Kidney epithelial cell (primary cell): Measurements from ENCODE around the gene NGEF. TPM values are rescaled to one million over a fixed set of nuclear protein-coding genes. Genes with fewer than 3 reads are reported as not detected.
A peak's percentile ranks its signal among the peaks of the same experiment; 100 is the strongest.

Experiments used
- DNase-seq: peaks from one replicate; pipeline ENCODE4 v3.0.0-alpha.2; 2010; ENCODE audit warnings: low read depth
- H3K27me3 ChIP-seq: 2 replicates; pipeline ENCODE4 v1.6.0; 2011; ENCODE audit warnings: low read length; ENCODE audit not compliant: control insufficient read depth, insufficient read depth
- H3K36me3 ChIP-seq: 2 replicates; pipeline ENCODE4 v1.5.1; 2011; ENCODE audit warnings: low read length; ENCODE audit not compliant: control insufficient read depth, insufficient read depth
- H3K4me3 ChIP-seq: 2 replicates; pipeline ENCODE4 v1.5.1; 2011; ENCODE audit warnings: low read depth, mild to moderate bottlenecking, control low read depth, low read length
- total RNA-seq: library from RNA; depleted of rRNA; stranded (reverse); fragments of >200 nt; gene quantifications from 2 replicates; pipeline ENCODE4 v1.2.3, GENCODE V29; 2015
- TF ChIP-seq, protein P1 (sequence below): IDR thresholded peaks from 2 replicates; pipeline ENCODE4 v1.5.1; 2011; ENCODE audit warnings: mild to moderate bottlenecking, moderate library complexity, low read length, control low read depth, inconsistent platforms; ENCODE audit not compliant: insufficient read depth, poor library complexity, severe bottlenecking

NGEF gene
- total RNA-seq, 1 donor from 2014 or later: 2.5 TPM

DNA sequence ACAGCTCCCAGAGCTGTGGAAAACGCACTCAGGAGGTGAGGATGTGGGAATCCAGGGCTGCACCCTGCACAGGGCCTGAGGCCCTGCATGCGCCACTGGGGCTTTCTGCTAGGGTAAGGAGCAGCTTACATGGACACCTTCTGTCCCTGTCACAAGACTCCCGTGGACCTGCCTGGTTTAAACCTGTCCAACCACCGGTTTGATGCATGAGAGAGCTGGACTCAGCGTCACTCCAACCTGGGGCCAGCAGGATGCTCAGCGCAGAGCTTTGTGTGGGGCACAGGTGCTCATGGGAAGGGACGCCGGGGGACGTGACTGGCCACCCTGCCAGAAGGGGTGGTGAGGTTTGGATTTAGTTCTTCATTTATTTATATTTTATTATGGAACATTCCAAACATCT, 118.8 kb downstream of the NGEF start:
- DNase-seq: no peak
- Histone ChIP-seq H3K36me3 (no peaks in the 10 kb centered on the region), H3K4me3 (no peak overlapping the region), H3K27me3 (no peaks in the 10 kb centered on the region)
- TF ChIP-seq, protein P1, sequence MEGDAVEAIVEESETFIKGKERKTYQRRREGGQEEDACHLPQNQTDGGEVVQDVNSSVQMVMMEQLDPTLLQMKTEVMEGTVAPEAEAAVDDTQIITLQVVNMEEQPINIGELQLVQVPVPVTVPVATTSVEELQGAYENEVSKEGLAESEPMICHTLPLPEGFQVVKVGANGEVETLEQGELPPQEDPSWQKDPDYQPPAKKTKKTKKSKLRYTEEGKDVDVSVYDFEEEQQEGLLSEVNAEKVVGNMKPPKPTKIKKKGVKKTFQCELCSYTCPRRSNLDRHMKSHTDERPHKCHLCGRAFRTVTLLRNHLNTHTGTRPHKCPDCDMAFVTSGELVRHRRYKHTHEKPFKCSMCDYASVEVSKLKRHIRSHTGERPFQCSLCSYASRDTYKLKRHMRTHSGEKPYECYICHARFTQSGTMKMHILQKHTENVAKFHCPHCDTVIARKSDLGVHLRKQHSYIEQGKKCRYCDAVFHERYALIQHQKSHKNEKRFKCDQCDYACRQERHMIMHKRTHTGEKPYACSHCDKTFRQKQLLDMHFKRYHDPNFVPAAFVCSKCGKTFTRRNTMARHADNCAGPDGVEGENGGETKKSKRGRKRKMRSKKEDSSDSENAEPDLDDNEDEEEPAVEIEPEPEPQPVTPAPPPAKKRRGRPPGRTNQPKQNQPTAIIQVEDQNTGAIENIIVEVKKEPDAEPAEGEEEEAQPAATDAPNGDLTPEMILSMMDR: no peak

DNA sequence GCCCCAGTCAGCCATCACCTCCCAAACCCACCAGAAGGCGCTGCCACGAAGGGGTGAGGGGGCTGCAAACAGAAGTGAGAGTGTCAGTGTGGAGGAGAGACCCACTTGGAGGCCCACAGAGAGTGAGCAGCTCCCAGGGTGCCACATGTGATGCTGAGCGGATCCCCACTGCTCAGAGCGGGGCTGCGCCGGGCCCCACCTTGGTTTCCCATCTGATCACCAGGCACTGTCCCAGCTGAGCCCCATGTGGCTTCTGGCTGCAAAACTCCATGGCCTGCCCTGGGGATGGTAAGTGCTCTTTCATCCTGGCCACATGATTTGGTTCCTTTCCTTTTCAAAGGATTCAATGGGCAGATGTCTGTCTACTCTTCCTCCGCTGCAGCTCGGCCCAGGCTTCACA, 119.2 kb downstream of the NGEF start:
- Histone ChIP-seq H3K36me3 (no peaks in the 10 kb centered on the region), H3K27me3 (no peaks in the 10 kb centered on the region), H3K4me3 (no peak overlapping the region)
- TF ChIP-seq, protein P1: no peak
- no peak for DNase-seq

DNA sequence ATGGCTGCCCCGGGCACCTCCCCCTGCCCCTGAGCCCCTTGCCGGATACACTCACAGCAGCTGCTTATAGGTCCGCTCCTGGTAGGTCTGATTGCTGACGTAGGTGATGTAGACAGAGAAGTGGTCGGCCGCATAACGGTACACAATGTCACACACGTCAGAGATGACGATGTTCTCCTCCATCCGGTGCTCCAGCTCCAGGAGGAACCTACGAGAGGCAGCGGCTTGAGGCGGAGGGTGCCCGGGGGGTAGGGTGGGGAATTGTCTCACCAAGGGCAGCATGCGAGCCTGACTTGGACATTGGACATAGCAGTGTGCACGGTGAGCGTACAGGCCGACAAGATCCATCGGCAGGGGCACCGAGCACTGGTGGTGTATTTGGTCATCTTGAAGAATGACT, 120.2 kb downstream of the NGEF start:
- Histone ChIP-seq H3K36me3 (no peaks in the 10 kb centered on the region), H3K4me3 (no peak overlapping the region), H3K27me3 (no peaks in the 10 kb centered on the region)
- TF ChIP-seq, protein P1: no peak
- no peak for DNase-seq

DNA sequence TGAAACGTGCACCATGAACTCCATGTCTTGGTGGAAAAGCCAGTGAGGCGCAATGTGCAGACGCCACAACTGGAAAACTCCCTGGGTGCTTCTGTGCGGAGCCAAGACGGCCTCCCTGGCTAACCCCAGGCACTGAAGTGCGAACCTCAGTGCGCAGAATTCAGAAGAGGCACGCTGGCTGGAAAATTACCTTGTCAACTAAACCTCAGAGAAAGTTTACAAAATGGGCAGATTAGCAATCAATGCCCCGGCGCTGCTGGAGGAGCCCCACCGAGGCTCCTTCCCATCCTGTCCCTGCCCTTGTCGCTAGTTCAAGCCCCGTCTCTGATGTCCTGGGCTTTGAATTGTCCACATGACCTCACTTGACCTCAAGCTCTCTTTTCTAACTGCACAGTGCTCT, 120.8 kb downstream of the NGEF start:
- Histone ChIP-seq H3K4me3 (no peak overlapping the region), H3K36me3 (no peaks in the 10 kb centered on the region), H3K27me3 (no peaks in the 10 kb centered on the region)
- DNase-seq: no peak
- TF ChIP-seq, protein P1: no peak

DNA sequence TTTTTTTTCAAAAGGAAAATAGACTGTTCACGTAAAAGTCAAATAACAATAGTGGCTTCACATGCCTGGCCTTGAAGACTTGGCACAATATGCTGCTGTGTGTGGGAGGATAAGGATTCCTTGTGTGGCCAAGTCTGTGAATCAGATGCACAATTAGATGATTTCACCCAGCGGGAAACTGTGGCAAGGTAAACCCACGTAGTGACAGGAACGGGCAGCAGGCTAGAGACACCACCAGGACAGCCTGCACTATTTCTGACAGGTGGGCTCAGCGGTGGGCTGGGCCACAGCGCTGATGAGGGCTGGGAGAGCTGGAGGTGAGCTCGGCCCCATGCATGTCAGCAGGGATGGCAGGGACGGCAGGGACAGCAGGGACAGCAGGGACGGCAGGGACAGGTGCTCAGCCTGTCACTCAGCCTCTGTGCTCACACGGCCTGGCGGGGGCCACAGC, 121.4 kb downstream of the NGEF start:
- Histone ChIP-seq H3K36me3 (no peaks in the 10 kb centered on the region), H3K27me3 (no peaks in the 10 kb centered on the region), H3K4me3 (no peak overlapping the region)
- TF ChIP-seq, protein P1: no peak
- DNase-seq: peak; percentile 39

DNA sequence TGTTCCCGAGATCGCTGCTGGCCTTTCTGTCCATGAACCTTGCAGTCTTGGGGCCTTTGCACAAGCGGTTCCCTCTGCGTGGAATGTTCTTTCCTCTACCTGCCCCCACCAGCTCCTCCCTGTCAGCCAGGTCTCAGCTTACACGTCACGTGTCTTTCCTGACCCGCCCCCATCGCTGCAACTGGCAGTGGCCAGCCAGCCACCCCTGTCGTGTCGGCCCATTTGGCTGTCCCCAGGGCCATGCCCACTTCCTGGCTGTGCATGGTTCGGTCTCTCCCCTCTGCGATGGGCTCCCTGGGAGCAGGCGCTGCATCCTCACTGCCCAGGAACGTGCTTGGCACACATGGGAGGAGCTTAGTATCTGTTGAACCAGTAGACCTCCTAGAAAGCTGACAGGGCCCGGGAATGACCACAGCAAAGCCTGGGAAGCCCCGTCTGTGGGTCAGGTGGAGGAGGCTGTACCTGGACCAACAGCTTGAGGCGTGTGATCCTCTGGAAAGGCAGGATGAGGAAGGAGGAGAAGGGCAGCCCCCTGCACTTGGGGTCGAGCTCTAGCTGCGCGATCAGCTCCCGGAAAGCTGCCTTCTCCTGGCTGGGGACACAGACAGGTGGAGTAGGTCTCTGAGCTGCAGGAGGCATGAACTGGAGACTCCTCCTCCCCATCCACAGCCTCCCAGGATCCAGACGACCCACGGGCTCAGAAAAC, 122.0 kb downstream of the NGEF start:
- TF ChIP-seq, protein P1: no peak
- Histone ChIP-seq H3K4me3 (no peak overlapping the region), H3K36me3 (no peaks in the 10 kb centered on the region), H3K27me3 (no peaks in the 10 kb centered on the region)
- DNase-seq: peak; percentile 45
